Muscle of back (tissue), 11 donors: ENCODE measurements around the gene NACC2. TPM values are rescaled to one million over a fixed set of nuclear protein-coding genes. Genes with fewer than 3 reads are reported as not detected.
"Not testable (repeated sequence)": the region's sequence is repeated elsewhere in the genome, so short reads cannot be mapped to it uniquely, and the experiment has no call there.

Experiments
- DNase-seq, 3 donors: peaks; one replicate each; pipeline versions ENCODE4 v3.0.0 to v3.0.0-alpha.2; 2013
- polyA plus RNA-seq, 10 donors: library from polyadenylated mRNA; unstranded; fragments of 120-200 nt; gene quantifications; one replicate each; pipeline ENCODE4 v1.2.1, GENCODE V29; 2013; ENCODE audit not compliant: insufficient read length in 10 of 10

The NACC2 gene
- polyA plus RNA-seq, 10 donors = 6.0 to 11.8 (median 10.0) TPM

- no peak for DNase-seq
Measured at GRCh38 chr9:136047775-136048559, 47.1 kb downstream of the NACC2 start.

GRCh38 chr9:136047076-136047774 lies 47.9 kb downstream of the NACC2 start:
- DNase-seq = no peak

- no peak for DNase-seq
Measured at GRCh38 chr9:136046554-136046920, 48.6 kb downstream of the NACC2 start.

GRCh38 chr9:136045595-136046553 lies 49.2 kb downstream of the NACC2 start:
- no peak for DNase-seq

GRCh38 chr9:136044971-136045594 lies 50.0 kb downstream of the NACC2 start:
- DNase-seq = no peak

- no peak for DNase-seq
Measured at GRCh38 chr9:136044207-136044970, 50.7 kb downstream of the NACC2 start.

- DNase-seq = no peak
Measured at GRCh38 chr9:136043441-136043991, 51.6 kb downstream of the NACC2 start.

- DNase-seq = no peak
Measured at GRCh38 chr9:136042541-136042940, 52.5 kb downstream of the NACC2 start.

- DNase-seq = not testable (repeated sequence)
Measured at GRCh38 chr9:136040848-136041247, 54.2 kb downstream of the NACC2 start.

- no peak for DNase-seq
Measured at GRCh38 chr9:136039488-136039887, 55.6 kb downstream of the NACC2 start.

GRCh38 chr9:136036848-136037247 lies 58.2 kb downstream of the NACC2 start:
- DNase-seq = no peak

GRCh38 chr9:136036050-136036449 lies 59.0 kb downstream of the NACC2 start:
- no peak for DNase-seq

- DNase-seq = peak in 1 of 3 donors; percentile 70
Measured at GRCh38 chr9:136031741-136032730, 63.1 kb downstream of the NACC2 start.

GRCh38 chr9:136031094-136031493 lies 64.0 kb downstream of the NACC2 start:
- no peak for DNase-seq

- DNase-seq = no peak
Measured at GRCh38 chr9:136029556-136029955, 65.5 kb downstream of the NACC2 start.

- DNase-seq = no peak
Measured at GRCh38 chr9:136028760-136029470, 66.2 kb downstream of the NACC2 start.

GRCh38 chr9:136026943-136027289 lies 68.2 kb downstream of the NACC2 start:
- not testable (repeated sequence) for DNase-seq

GRCh38 chr9:136026266-136026942 lies 68.7 kb downstream of the NACC2 start:
- DNase-seq = no peak
